ENCODE measurements around the gene PPFIBP2. TPM values are rescaled to one million over a fixed set of nuclear protein-coding genes. Genes with fewer than 3 reads are reported as not detected.

Gene PPFIBP2
- total RNA-seq, 3 donors from 2014 or later = 32.3 to 56.1 (median 43.3) TPM

GRCh38 chr11:7648264-7648663 lies 134.5 kb downstream of the PPFIBP2 start:
- no peaks in the 10 kb centered on the region for H3K4me1 ChIP-seq
- no peak overlapping the region for H3K27ac ChIP-seq
- no peaks in the 10 kb centered on the region for H3K36me3 ChIP-seq
- H3K9me3 ChIP-seq = no peaks in the 10 kb centered on the region
- intact Hi-C loops (cut with DNase I; ENCODE audit: low total_unique reads) = no loop called here
- TF ChIP-seq, protein P1, sequence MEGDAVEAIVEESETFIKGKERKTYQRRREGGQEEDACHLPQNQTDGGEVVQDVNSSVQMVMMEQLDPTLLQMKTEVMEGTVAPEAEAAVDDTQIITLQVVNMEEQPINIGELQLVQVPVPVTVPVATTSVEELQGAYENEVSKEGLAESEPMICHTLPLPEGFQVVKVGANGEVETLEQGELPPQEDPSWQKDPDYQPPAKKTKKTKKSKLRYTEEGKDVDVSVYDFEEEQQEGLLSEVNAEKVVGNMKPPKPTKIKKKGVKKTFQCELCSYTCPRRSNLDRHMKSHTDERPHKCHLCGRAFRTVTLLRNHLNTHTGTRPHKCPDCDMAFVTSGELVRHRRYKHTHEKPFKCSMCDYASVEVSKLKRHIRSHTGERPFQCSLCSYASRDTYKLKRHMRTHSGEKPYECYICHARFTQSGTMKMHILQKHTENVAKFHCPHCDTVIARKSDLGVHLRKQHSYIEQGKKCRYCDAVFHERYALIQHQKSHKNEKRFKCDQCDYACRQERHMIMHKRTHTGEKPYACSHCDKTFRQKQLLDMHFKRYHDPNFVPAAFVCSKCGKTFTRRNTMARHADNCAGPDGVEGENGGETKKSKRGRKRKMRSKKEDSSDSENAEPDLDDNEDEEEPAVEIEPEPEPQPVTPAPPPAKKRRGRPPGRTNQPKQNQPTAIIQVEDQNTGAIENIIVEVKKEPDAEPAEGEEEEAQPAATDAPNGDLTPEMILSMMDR (IDR thresholded peaks at IDR 0.05) = no peak
- TF ChIP-seq POLR2AphosphoS5 (IDR thresholded peaks at IDR 0.05) (no peak), POLR2A (IDR thresholded peaks at IDR 0.05) (no peak)
- H3K4me3 ChIP-seq = no peak overlapping the region
- DNase-seq (ENCODE audit: low spot score in 2 of 2) = no peak
- no peaks in the 10 kb centered on the region for H3K27me3 ChIP-seq

DNA sequence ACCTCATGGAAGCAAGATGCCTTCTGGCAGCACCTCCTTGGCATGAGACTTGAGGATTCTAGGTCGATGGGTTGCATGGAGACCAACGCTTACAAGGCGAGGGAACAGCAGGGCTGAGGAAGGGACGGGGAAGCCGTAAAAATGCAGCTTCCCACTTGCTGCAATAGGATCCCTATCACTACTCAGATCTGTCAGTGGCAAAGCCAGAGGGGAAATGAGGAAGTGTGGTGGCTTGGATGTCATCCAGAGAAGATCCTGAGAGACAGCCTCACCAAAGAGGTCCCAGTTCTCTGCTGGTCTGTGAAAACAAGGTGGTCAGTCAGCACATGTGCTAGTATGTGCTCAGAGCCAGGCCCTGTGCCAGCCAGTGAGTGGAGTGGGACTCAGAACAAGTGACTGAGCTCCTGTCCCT lies 137.3 kb downstream of the PPFIBP2 start:
- Histone ChIP-seq H3K9me3 (no peaks in the 10 kb centered on the region), H3K4me1 (peaks cover 0 to 4% of the 10 kb centered on the region in 2 donors), H3K36me3 (no peaks in the 10 kb centered on the region), H3K4me3 (no peak overlapping the region), H3K27me3 (no peaks in the 10 kb centered on the region), H3K27ac (peak overlapping the region; percentile 48 to 56)
- no peak for DNase-seq (ENCODE audit: low spot score in 2 of 2)
- intact Hi-C loops (cut with DNase I; ENCODE audit: low total_unique reads) = no loop called here
- TF ChIP-seq POLR2A (IDR thresholded peaks at IDR 0.05) = no peak
- TF ChIP-seq POLR2AphosphoS5 (IDR thresholded peaks at IDR 0.05) = no peak
- TF ChIP-seq, protein P1 (IDR thresholded peaks at IDR 0.05) = no peak

DNA sequence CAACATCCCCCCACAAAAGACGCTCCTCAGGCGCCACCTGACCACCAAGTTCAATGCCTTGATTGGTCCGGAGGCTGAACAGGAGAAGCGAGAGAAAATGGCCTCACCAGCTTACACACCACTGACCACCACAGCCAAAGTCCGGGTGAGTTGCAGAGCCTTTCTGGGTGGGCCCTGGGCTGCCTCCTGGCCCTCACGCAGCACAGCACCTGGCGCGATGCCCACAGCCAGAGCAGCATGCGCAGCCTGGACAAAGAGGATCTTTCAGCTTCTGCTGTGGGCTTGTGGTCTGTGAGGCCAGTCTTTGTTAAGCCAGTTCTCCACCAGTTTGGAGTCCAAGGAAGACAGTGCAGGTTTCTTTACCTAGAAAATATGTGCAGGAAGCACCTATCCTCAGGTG lies 137.9 kb downstream of the PPFIBP2 start:
- intact Hi-C loops (cut with DNase I; ENCODE audit: low total_unique reads) = no loop called here
- no peaks in the 10 kb centered on the region for H3K27me3 ChIP-seq
- peaks cover 0 to 4% of the 10 kb centered on the region in 2 donors for H3K4me1 ChIP-seq
- H3K9me3 ChIP-seq = no peaks in the 10 kb centered on the region
- DNase-seq (ENCODE audit: low spot score in 2 of 2) = peak in 1 of 2 donors; percentile 57
- no peak overlapping the region for H3K4me3 ChIP-seq
- no peaks in the 10 kb centered on the region for H3K36me3 ChIP-seq
- peak overlapping the region; percentile 48 to 56 for H3K27ac ChIP-seq
- TF ChIP-seq POLR2A (IDR thresholded peaks at IDR 0.05) = no peak
- TF ChIP-seq, protein P1 (IDR thresholded peaks at IDR 0.05) = no peak
- TF ChIP-seq POLR2AphosphoS5 (IDR thresholded peaks at IDR 0.05) = no peak

GRCh38 chr11:7654195-7654705 lies 140.5 kb downstream of the PPFIBP2 start:
- DNase-seq (ENCODE audit: low spot score in 2 of 2) = no peak
- Histone ChIP-seq H3K9me3 (no peaks in the 10 kb centered on the region), H3K27me3 (no peaks in the 10 kb centered on the region), H3K36me3 (no peaks in the 10 kb centered on the region), H3K27ac (no peak overlapping the region), H3K4me1 (peaks cover 0 to 4% of the 10 kb centered on the region in 2 donors), H3K4me3 (no peak overlapping the region)
- TF ChIP-seq, protein P1 (IDR thresholded peaks at IDR 0.05) = no peak
- TF ChIP-seq POLR2AphosphoS5 (IDR thresholded peaks at IDR 0.05) (no peak), POLR2A (IDR thresholded peaks at IDR 0.05) (no peak)
- intact Hi-C loops (cut with DNase I; ENCODE audit: low total_unique reads) = no loop called here

- TF ChIP-seq POLR2AphosphoS5 (IDR thresholded peaks at IDR 0.05) = no peak
- TF ChIP-seq POLR2A (IDR thresholded peaks at IDR 0.05) = no peak
- TF ChIP-seq, protein P1 (IDR thresholded peaks at IDR 0.05) = no peak
- Histone ChIP-seq H3K9me3 (no peaks in the 10 kb centered on the region), H3K27me3 (no peaks in the 10 kb centered on the region), H3K36me3 (no peaks in the 10 kb centered on the region), H3K4me3 (no peak overlapping the region), H3K4me1 (peaks cover 0 to 4% of the 10 kb centered on the region in 2 donors), H3K27ac (no peak overlapping the region)
- intact Hi-C loops (cut with DNase I; ENCODE audit: low total_unique reads) = no loop called here
- DNase-seq (ENCODE audit: low spot score in 2 of 2) = no peak
Measured at GRCh38 chr11:7655253-7656217, 141.7 kb downstream of the PPFIBP2 start.

Data from breast epithelium (tissue), 4 donors.